ENCODE measurements around the gene FBXO31. TPM values are rescaled to one million over a fixed set of nuclear protein-coding genes. Genes with fewer than 3 reads are reported as not detected.

Gene FBXO31
- total and polyA plus RNA-seq, 2 of the 8 experiments (the other 6 are each of a cell fraction or from before 2014, with no cell fraction given): 8.3 to 21.6 TPM

- Histone ChIP-seq H2BK120ac (replicated peaks; ENCODE audit: low read depth, low read length) (no peak overlapping the region), H4K5ac (ENCODE audit: insufficient read length, low read depth, low read length) (no peak overlapping the region), H3K79me2 (ENCODE audit: control insufficient read depth in 1 of 2, insufficient read depth in 2 of 2, low read length in 2 of 2) (peaks cover 0 to 49% of the 10 kb centered on the region in 2 experiments; a peak in 2 of 4 replicates), H4K91ac (replicated peaks; ENCODE audit: insufficient read length, low read length) (no peak overlapping the region), H3K56ac (replicated peaks; ENCODE audit: insufficient read length, low read depth, low read length) (no peak overlapping the region), H3K9ac (replicated peaks in 1 of 4; ENCODE audit: extremely low read depth in 1 of 4, low read depth in 3 of 4, low read length in 3 of 4) (no peak overlapping the region), H2AFZ (ENCODE audit: low read length) (no peak overlapping the region), H3K79me1 (ENCODE audit: low read depth, low read length) (peaks cover 7% of the 10 kb centered on the region), H2BK15ac (ENCODE audit: low read length) (no peak overlapping the region), H3K4me1 (replicated peaks in 1 of 4; ENCODE audit: control insufficient read depth in 3 of 4, insufficient read depth in 4 of 4, low read length in 3 of 4) (peaks cover 0 to 6% (median 0%) of the 10 kb centered on the region in 4 experiments; a peak in 1 of 7 replicates), H2BK20ac (ENCODE audit: low read length) (no peak overlapping the region), H3K9me3 (ENCODE audit: insufficient read depth in 2 of 2, low read depth in 1 of 2, low read length in 1 of 2) (no peaks in the 10 kb centered on the region), H3K14ac (ENCODE audit: insufficient read length) (no peak overlapping the region), H3K4ac (replicated peaks; ENCODE audit: insufficient read length, low read depth, low read length) (no peak overlapping the region), H2BK12ac (ENCODE audit: low read depth, low read length) (no peak overlapping the region), H3K18ac (ENCODE audit: extremely low read depth, low read length) (no peak overlapping the region), H4K8ac (ENCODE audit: extremely low read depth, insufficient read depth, low read length) (no peak overlapping the region), H2AK5ac (ENCODE audit: low read depth, low read length) (no peak overlapping the region), H3K4me2 (ENCODE audit: insufficient read depth in 1 of 2, low read depth in 2 of 2, low read length in 2 of 2) (no peak overlapping the region), H3K27me3 (replicated peaks in 1 of 4; ENCODE audit: control insufficient read depth in 3 of 4, extremely low read depth in 1 of 4, insufficient read depth in 3 of 4, low read length in 3 of 4) (no peaks in the 10 kb centered on the region), H4K20me1 (replicated peaks in 1 of 2; ENCODE audit: control insufficient read depth in 1 of 2, insufficient read depth in 2 of 2, low read length in 2 of 2) (peaks cover 2 to 11% of the 10 kb centered on the region in 2 experiments), H3K36me3 (ENCODE audit: control insufficient read depth in 2 of 4, insufficient read depth in 4 of 4, low read length in 3 of 4) (no peaks in the 10 kb centered on the region), H3K4me3 (ENCODE audit: extremely low read depth in 1 of 4, insufficient read depth in 2 of 4, low read depth in 3 of 4, low read length in 4 of 4) (no peak overlapping the region), H3K23me2 (ENCODE audit: low read depth, low read length) (no peaks in the 10 kb centered on the region), H3K23ac (ENCODE audit: insufficient read length) (no peak overlapping the region), H2BK5ac (ENCODE audit: low read depth, low read length) (no peak overlapping the region), H3K27ac (ENCODE audit: low read depth, low read length) (no peak overlapping the region)
- TF ChIP-seq ASH2L (IDR thresholded peaks at IDR 0.05; ENCODE audit: low read length) (no peak), ATF3 (IDR thresholded peaks at IDR 0.05; ENCODE audit: insufficient read depth, low read depth, low read length) (no peak), GABPA (IDR thresholded peaks at IDR 0.05; ENCODE audit: borderline replicate concordance, insufficient read depth, low read length) (no peak), TAF1 (IDR thresholded peaks at IDR 0.05; ENCODE audit: low read depth, low read length) (no peak), SAP30 (IDR thresholded peaks at IDR 0.05; ENCODE audit: insufficient read depth, insufficient replicate concordance, low read length) (no peak)
- FAIRE-seq (no peak), DNase-seq (ENCODE audit: low read depth in 1 of 2, low spot score in 2 of 2) (no peak)
- CTCF ChIA-PET (ENCODE audit: partially characterized antibody): interaction anchor here (0.6 kb wide), 1 partner anchor 269 kb away, joined by 3 read pairs; no protein-coding TSS in a partner anchor
- WGBS, 2 experiments (ENCODE audit: extremely low coverage in 1 of 2, insufficient coverage in 1 of 2, insufficient read length in 1 of 2, insufficient replicate concordance in 2 of 2, low coverage in 1 of 2, low lambda C conversion rate in 2 of 2, missing lambda C conversion rate in 1 of 2): 93% methylated on average over 13 of the region's 13 CpGs; no CpG with 5 or more reads in 1 of the 2 experiments
- POLR2A ChIA-PET (ENCODE audit: partially characterized antibody): interaction anchor here (1.1 kb wide), 1 partner anchor 57 kb away, joined by 3 read pairs; the partner anchor contains the start of gene C16orf95
Observed at GRCh38 chr16:87374313-87374712, 9.3 kb downstream of the FBXO31 start.

Measured in H1 (cell line).